Hematopoietic multipotent progenitor cell (in vitro differentiated cells): ENCODE measurements around the gene MPPE1. TPM values are rescaled to one million over a fixed set of nuclear protein-coding genes. Genes with fewer than 3 reads are reported as not detected.
A peak's percentile ranks its signal among the peaks of the same experiment; 100 is the strongest.

ENCODE experiments used
- DNase-seq, 3 donors: peaks; one replicate each; pipeline ENCODE4 v3.0.0-alpha.2; 2011 to 2015; ENCODE audit warnings: low read depth in 2 of 3, low spot score in 2 of 3
- total RNA-seq: library from RNA; depleted of rRNA; stranded (reverse); fragments of >200 nt; gene quantifications from one replicate; pipeline ENCODE4 v1.2.3, GENCODE V29; 2012

MPPE1 gene
- total RNA-seq, 1 donor, result 21.3 TPM

DNA sequence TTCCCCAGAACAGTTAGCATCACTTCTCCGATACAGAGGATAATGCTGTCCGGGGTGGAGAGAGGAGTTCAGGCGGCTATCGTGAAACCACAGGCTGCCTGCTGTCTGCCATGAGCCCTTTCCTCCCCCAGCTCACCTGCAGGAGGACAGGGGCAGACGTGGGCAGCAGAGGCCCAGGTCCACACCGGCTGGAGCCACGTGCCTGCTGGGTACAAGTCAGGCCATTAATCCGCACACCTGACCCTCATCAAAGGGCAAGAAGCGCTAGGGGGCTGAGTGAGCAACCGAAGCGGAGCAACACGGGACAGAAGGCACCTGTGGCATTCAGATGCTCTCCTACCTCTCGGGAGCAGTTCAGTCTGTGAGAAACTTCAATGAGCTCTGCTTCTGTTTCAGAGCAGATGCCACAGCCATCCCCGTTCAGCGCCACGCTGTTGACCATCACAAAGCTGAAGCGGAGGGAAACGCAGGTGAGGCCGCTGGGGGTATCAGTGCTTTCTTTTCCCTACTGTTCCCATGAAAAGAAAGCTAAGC is 21.5 kb downstream of the MPPE1 start:
- DNase-seq, result no peak

DNA sequence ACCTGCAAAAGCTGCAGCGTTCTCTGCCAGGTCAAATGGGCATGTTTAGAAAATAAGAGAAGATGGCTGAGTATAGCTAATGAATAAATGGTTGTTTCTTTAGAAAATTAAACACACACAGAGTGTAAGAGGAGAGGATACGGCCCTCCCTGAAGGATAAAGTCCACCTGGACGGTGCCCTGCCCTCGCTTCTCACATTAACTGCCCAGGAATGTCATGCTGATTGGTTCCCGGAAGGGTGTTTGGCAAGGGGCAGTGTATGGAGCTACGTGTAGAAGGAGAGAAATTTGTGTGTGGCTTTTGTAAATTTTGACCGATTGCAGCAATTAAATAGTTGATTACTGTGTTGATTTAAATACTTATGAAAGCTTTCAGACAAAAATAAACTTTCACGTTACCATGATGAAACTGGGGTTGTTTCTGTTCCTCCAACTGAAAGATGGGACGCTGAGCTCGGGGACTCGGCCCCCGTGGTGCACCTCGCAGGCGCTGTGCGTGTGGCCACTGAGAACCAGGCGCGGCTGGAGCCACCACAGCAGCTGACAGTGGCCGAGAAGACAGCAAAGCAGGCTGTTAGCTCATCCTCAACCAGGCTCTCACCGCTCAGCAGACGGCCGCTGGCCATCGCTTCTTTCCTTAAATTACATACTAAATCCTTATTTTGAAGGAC is 22.7 kb downstream of the MPPE1 start:
- DNase-seq, result no peak

DNA sequence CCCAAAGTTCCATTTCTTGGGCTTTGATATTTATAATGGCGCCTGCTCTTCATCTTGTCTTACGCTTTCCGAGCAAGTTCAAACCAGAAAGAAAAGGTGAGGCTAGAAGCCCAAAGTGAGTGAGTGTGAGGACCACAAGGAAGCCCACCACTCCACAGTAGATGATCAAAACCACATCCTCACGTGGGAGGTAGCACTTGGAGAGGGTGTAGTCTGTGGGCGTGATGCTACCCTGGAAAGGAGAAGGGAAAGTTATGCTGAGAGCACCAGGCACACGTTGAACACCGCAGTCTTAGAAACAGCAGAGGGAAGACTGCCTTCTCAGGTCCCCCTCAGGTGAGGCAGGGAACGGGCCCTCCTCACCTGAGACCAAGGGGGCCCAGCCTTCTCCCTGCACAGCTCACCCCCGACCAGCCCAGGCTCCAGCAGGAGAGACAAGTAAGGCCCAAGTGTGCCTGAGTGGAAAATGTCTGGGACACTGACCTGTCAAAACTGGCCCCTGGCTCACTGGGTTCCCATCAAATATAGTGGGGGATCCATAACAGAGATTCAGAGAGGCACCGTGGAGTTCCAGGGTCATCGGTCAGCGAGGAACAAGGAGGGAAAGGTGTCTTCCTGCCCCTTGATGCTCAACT is 23.6 kb downstream of the MPPE1 start:
- DNase-seq, result no peak

DNA sequence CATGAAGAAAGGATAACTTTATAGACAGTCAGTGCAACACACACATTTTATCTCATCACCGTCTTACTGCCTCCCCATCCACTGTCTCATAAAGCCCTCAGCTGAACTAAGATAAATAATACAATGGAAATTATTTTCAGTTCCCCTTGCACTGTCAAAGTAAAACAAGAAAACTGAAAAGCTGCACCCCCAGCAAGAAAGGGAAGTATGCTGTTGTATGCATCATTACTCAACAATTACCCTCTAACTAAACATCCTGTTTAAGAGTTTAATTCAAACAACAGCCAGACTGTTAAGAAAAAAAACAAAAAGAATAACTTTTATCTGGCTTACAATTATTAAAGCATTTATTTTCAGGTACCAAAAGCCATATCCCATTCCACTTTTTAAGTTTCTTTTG is 25.0 kb downstream of the MPPE1 start:
- peak in 2 of 3 donors; percentile 33 to 69 for DNase-seq

DNA sequence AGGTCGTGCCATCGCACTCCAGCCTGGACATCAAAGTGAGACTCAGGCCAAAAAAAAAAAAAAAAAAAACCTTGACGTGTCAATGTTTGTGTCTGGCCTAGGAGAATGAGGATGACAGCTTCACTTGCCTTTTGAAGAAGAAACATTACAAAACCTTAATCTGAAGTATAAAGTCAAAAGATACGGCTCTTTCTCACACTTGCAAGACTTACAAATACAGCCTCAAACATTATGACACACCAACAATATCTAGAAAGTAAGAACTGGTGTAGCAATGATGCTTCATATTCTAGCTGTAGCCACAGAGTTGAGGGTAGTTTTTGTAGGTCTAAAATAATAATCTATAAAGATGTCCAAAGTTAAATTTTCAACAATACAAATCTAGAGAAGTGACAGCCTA is 25.5 kb downstream of the MPPE1 start:
- DNase-seq, result no peak

DNA sequence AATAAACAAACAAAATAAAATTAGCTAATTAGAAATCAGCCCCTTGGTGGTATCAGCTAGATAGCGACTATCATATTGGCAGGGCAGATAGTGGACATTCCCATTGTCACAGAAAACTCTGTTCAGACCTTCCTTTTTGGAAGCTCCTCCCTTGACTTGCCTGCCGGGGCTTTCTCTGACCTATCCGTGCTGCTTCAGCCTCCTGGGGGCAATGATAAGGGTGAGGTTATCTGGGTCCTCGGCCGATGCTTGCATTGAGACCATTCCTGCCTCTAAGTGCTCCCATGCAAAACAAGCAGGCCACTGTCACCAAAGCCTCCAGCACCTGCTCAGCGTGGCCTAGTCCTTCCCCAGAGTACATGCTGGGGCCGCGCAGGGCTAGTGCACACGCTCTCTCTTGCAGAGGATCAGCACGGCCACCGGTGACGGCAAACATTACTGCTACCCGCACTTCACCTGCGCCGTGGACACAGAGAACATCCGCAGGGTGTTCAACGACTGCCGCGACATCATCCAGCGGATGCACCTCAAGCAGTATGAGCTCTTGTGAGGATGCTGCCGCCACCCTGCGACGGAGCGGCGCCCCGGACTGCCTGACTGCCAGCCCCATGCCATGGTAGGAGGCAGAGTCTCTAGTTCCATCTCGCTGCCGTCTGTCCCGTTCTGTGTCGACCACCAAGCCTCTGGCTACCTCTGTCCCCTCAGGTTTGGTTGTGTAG is 27.4 kb downstream of the MPPE1 start:
- no peak for DNase-seq

DNA sequence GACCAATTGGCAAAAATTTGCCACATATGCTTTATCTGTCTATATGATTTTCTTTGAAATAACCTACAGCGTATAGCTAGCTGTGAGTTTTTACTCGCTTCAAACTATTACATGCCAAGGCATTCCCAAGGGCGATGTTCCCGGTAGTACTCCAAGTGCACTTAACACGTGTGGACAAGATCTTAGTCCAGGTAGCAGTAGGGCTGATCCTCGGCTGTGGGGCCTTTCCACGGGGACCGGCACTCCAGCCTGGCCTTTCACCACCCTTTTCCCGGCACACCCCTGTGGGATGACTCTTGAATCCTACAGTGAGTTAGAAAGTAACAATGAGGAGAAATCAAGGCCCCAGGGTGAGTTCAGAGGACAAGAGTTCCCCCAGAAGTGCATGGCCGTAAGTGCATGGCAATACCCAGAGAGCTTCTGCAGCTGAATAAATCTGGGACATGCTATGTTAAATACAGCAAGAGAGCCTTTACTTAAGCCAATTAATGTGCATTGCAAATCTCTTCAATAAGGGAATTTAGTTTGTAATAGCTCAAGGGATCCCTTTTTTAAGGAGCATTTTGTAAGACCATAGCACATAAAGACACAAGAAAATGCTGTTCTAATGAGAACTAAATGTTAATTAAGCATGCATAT is 30.5 kb downstream of the MPPE1 start:
- DNase-seq, result no peak

DNA sequence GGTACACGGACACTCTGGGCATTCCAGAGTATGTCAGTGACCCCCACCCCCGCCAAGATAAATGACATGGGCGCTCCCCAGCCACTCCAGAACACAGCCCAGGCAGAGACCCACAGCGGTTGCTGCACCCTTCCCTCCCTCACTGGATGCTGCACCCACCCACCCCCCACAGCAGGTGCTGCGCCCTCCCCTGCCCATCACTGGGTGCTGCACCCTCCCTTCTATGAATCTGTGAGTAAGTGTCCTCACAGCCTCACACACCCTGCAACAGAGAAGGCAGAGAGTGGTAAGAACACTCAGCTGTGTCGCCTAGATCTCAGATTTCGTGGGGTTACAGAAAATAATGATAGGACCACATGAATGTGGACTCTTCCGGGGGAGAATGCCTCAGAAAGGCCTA is 33.4 kb downstream of the MPPE1 start:
- DNase-seq, result no peak

DNA sequence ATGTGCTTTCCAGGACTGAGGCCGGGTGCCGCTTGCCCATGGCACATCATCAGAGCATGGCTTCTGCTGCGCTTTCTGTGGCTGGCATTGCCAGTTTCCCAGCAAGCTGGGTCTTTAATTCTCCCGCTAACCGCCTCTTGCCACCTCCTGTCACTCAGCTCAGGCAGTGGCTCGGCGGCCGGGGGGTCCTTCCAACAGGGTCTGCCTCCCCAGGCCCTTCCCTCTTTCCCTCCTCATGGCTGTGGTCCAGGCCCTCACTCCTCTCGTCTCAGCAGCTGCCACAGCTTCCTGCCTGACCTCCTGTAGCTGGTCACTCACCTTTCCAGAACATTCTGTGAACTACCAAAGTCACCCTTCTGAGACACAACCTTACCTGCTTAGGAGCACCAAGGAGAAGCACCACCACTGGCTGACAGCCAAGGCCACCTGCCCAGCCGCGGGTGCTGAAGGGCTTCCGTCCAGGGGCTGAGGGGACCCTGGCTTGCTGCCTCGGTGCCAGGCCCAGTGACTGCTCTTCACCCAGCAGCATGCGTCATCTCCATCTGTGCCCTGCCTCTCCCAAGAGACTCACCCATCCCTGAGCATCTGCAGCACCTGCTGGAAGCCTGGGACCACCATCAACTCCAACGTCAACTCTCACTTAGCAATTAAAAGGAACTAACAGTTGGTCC is 34.3 kb downstream of the MPPE1 start:
- no peak for DNase-seq

DNA sequence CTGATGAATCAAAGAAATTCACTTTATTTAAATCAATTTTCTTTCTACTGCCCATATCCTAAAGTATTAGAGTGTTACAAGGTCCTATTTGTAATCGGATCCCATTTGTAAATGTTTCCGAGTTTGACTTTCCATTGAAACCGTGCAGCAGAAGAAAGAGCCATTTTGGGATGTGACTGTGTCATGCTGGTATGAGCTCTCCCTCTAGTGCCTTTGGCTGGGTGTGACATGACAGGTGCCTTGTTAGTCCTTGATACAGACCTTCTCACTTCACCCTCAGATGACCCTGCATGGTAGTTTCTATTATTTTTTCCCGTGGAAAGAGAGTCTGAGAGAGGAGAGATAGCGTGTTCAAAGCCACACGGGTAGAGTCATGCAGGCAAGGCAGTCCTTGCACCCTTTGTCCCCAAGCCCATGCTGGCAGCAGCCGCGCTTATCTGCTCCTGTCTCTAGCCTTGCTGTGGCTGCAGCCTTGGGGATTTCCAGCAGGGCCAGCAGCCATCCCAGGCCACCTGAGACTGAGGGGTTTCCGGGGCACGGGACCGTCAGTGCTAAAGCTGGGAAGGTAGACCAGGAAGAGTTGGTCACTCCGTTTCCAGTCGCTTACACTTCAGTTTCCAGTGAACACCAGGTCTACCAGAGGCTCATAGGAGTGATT is 35.5 kb downstream of the MPPE1 start:
- DNase-seq, result peak in 2 of 3 donors; percentile 29 to 45

DNA sequence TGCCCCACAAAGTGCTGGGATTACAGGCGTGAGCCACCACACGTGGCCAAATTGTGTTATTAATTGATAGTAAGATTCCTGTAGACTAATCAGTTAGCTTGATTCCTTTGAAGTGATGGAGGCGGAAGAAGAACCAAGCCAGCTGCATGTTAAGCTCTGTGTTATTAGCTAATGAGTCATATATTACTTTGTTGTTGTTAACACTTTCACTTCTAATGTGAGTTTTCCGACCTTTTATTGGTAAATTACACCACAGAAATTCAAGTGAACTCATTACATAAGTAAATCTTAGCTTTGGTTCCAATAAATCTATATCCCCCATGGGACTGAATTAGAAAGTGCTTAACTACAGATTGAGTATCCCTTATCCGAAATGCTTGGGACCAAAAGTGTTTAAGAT is 36.6 kb downstream of the MPPE1 start:
- DNase-seq, result no peak

DNA sequence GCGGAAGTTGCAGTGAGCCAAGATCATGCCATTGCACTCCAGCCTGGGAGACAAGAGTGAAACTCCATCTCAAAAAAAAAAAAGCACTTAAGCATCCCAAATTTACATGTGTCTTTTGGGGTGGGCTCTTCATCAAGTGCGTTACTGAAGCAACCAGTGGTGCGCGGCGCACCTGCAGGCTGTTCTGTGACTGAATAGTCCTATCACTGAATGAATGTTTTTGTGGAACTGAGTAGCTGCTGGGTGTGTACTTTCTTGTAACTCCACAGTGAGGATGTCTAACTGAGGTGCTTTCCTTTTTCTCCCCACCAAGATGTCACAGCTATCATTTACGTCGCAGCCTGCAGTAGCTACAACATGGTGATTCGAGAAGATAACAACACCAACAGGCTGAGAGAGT is 39.9 kb downstream of the MPPE1 start:
- DNase-seq, result no peak

DNA sequence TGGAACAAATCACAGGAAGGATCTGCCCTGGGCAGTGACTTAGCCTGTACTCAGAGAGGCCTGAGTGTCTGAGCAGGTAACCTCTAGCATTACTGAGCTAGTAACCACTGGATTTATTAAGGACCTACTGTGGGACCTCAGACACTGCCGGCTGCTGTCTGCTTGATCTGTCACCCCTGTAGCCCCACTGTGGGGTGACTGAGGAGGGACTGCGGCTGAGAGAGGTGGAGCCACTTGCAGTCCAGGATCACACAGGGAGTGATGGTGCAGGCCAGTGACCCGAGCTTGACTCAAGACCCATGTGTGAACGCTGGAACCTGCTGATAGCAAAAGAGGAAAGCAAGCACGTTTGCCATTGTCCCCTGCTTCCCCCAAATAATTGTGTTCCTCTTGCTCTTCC is 41.4 kb downstream of the MPPE1 start:
- DNase-seq, result no peak

DNA sequence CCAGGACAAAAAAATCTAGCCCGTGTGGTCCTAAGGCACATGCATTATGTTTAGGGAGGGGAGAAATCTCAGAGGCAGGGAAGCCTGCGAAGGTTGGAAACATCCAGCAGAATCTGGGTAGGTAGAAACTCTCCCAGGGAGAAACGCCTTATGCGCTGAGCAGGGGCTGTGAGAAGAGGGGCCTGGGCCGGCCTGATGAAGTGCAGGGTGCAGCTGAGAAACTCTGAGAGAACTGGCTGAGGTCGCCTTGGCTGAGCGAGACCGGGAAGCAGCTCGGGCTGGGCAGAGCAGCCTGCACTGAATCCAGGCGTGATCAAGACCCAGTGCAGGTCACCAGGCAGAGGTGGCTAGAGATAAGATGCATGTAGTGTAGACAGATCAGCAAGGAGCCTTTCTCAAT is 41.8 kb downstream of the MPPE1 start:
- DNase-seq, result no peak

DNA sequence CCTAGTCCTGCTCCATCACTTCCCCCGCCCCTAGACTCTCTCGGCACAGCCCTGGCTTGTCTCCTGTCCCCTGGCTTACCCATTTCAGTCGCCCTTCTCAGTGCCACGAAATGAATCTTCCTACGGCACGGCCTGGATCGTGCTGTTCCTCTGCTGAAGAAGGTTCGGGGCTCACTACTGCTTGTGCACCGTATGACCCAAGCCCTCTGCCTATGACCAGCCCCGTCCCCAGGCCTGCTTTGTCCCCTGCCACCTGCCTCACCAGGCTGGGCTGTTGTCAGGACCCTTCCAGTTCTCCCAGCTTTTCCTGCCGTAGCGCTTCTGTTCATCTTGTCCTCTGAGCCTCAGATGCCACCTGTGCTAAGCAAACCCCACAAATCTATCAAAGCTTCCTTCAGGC is 43.0 kb downstream of the MPPE1 start:
- DNase-seq, result no peak

DNA sequence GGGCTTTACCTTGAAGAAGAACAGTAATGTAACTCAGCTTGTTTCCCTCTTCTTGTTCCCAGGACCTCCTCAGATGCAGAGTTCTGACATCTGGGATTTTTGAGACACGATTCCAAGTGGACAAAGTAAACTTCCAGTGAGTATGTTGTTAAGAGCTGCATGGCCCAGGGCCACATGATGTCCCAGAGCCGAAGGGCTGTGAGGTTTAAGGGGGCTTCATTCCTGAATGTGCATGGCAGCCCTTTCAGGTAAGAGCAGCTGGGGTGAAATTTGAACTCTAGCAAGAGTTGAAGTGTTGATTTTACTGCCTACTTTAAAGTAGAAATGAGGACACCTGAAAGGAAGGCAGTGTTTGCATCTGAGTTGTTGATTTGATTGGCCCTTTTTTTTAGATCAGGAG is 43.6 kb downstream of the MPPE1 start:
- DNase-seq, result no peak

DNA sequence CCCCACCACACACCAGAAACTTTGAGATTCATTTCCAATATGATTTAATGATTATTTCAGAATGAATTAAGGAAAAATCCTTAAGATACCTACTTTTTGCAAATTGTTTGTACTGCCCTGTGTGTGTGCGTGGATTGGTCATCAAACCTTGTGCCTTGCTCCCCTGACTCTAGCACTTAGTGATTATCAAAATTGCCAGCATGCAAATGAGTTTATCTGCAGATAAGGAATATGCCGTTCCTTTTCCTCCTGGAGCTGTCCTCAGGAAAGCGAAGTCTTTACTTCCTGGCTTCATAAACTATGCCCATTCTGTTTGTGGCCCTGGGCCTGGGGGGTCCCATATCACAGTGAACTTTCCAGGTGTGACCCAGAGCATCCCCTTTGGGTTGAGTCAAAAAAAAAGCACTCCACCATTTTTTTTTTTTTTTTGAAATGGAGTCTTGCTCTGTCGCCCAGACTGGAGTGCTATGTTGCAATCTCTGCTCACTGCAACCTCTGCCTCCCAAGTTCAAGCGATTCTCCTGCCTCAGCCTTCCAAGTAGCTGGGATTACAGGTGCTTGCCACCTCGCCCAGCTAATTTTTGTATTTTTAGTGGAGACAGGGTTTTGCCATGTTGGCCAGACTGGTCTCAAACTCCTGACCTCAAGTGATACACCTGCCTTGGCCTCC is 45.5 kb downstream of the MPPE1 start:
- no peak for DNase-seq

DNA sequence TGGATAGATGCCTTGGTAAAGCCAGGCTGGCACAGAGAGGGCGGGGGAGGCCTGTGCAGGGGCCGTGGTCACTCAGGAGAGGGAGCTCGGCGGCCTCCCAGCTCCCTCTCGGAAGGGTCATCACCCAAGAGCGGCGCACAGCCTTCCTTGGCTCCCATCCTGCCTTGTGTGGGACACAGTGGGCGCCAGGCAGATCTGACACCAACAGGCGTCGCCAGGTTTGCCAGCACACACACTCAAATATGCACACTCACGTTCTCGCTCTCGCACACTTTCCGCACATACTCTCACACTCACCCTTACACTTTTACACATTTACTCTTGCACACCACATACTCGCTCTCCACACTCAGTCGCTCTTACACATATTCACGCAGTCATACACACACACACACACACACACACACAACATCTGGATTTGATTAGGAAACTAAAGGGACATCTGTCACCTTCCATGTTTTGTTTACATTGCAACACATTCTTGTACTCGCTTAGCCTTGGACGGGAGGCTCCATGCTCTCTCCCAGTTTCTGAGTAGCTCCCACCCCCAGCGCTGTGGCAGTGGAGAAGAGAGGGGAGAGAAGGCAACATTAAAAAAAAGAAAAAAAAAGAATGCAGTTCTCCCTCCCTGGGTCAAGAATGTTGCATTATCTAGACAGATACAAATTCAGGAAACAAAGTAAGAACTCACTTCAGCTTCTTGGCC is 46.4 kb downstream of the MPPE1 start:
- no peak for DNase-seq
